IgD-negative memory B cell (primary cell): ENCODE data around the gene AQP12B. TPM values are rescaled to one million over a fixed set of nuclear protein-coding genes. Genes with fewer than 3 reads are reported as not detected.

Experiments used
- H3K27ac Mint-ChIP-seq, 3 donors: one replicate each; pipeline ENCODE4 v1.8.0; 2020 to 2022; ENCODE audit warnings: mild to moderate bottlenecking in 3 of 3, mixed read lengths in 3 of 3, moderate library complexity in 1 of 3
- H3K27me3 Mint-ChIP-seq: one replicate; pipeline ENCODE4 v1.8.0; 2021; ENCODE audit warnings: mixed read lengths
- H3K36me3 Mint-ChIP-seq: one replicate; pipeline ENCODE4 v1.8.0; 2020; ENCODE audit warnings: mild to moderate bottlenecking, mixed read lengths
- H3K4me1 Mint-ChIP-seq, 3 donors: one replicate each; pipeline ENCODE4 v1.8.0; 2020 to 2022; ENCODE audit warnings: mixed read lengths in 3 of 3, mild to moderate bottlenecking in 1 of 3
- H3K4me3 Mint-ChIP-seq, 4 donors: one replicate each; pipeline ENCODE4 v1.8.0; 2020 to 2022; ENCODE audit warnings: mild to moderate bottlenecking in 4 of 4, mixed read lengths in 4 of 4, moderate library complexity in 3 of 4
- H3K9me3 Mint-ChIP-seq, 3 donors: one replicate each; pipeline ENCODE4 v1.8.0; 2020 to 2021; ENCODE audit warnings: mixed read lengths in 3 of 3, mild to moderate bottlenecking in 1 of 3
- polyA plus RNA-seq: library from polyadenylated mRNA; unstranded; fragments of 300-500 nt; fragmentation: Illumina TruSeq; gene quantifications from one replicate; pipeline ENCODE4 v1.2.3, GENCODE V29; 2021

The AQP12B gene
- polyA plus RNA-seq, 1 donor from 2014 or later, result not detected

DNA sequence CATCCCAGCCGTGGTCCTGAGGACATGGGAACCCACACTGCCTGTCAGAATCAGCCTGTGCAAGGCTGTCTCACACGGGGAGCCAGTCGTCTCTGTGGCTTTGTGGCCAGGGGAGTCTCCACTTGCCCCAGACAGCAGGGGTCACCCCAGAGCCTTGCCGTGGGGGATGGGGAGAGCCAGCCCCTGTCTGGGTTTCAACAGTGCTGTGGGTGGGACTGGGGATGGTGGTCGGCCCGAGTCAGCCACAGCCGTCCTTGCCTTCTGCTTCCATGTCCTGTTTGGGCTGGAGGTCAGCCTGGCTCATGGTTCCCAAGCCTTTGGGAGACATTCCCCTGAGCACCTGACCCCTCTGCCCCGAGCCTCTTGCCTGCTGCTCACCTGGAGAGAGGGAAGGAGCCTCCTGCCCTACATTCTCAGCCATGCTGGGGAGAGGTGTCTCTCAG is 37.8 kb downstream of the AQP12B start:
- H3K9me3 Mint-ChIP-seq, result no peaks in the 10 kb centered on the region
- no peak overlapping the region for H3K4me3 Mint-ChIP-seq
- peaks cover 0 to 2% (median 2%) of the 10 kb centered on the region in 3 donors for H3K4me1 Mint-ChIP-seq
- peaks cover 22% of the 10 kb centered on the region for H3K27me3 Mint-ChIP-seq
- H3K27ac Mint-ChIP-seq, result no peak overlapping the region
- no peaks in the 10 kb centered on the region for H3K36me3 Mint-ChIP-seq

DNA sequence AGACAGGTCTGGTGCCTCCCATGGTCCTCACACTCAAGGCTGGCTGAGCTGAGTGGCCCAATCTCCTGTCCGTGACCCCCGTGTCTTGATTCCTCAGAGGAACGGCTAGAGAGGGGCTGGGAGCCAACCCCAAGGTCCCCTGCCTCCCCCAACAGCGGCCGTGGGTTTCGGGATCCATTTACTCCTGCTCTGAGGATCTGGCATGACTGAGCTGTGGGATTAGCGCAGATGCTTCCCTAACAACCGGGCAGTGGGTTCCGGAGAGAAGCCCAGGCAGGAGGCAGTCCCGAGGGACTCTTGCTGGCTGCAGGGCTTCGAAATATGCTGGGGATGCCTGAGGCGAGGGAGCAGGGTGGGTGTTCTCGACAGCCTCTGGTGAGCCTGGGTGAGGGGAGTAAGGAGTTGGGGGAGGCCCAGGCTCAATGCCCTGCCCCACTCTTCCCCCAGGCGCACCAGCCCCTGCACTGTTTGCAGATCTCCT is 38.5 kb downstream of the AQP12B start:
- peaks cover 0 to 2% (median 2%) of the 10 kb centered on the region in 3 donors for H3K4me1 Mint-ChIP-seq
- no peaks in the 10 kb centered on the region for H3K36me3 Mint-ChIP-seq
- no peak overlapping the region for H3K27ac Mint-ChIP-seq
- no peak overlapping the region for H3K4me3 Mint-ChIP-seq
- no peaks in the 10 kb centered on the region for H3K9me3 Mint-ChIP-seq
- peaks cover 17% of the 10 kb centered on the region for H3K27me3 Mint-ChIP-seq

DNA sequence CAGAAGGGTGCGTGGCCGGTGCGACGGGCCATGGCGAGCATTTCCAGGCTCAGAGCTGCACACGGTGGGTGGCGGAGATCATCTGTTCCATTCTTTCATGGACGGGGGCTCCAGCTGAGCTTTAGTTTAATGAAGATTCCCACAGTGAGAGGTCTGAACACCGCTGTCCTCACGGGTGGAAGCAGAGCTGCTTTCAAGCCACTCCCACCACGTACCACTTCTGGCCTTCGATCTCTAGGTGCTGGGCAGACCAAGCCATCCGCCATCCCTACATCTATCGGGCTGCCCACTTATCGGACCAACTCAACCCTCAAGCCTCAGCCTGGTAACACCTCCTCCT is 38.9 kb downstream of the AQP12B start:
- Mint-ChIP-seq H3K27ac (no peak overlapping the region), H3K36me3 (no peaks in the 10 kb centered on the region), H3K27me3 (peaks cover 12% of the 10 kb centered on the region), H3K4me1 (peaks cover 0 to 2% (median 2%) of the 10 kb centered on the region in 3 donors), H3K9me3 (no peaks in the 10 kb centered on the region), H3K4me3 (no peak overlapping the region)

DNA sequence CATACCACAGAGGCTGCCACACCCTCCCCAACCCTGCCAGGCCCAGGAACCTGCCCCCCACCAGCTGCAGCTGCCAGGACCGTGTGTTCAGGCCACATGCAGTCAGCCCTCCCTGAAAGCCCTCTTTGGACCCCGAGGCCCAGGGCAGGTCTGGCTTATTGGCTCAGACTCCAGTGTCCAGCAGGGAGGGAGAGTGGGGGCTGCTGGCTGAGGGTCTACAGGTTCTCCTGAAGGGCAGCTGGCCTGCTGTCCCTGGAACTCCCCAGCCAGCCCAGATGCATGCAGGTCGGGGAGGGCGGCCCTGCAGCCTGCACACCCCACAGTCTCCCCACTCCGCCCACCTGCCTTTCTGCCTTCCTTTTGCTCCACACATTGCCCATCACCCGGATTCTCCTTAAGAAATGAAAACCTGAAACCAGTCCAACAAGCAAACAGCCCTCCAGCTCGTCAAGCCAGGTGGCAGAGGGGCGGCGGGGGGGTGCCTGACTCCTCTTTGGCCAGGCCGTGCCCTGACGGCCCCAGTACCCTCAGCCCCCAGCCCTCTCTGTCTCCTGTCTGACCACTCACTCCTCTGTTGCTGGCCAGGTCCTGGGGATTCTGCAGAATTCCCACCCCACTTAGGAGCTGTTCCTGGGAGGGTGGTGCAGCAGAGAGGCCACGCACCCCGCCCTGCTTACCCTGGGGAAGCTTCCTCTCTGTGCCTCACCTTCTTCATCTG is 39.4 kb downstream of the AQP12B start:
- no peak overlapping the region for H3K27ac Mint-ChIP-seq
- no peak overlapping the region for H3K4me3 Mint-ChIP-seq
- no peaks in the 10 kb centered on the region for H3K36me3 Mint-ChIP-seq
- H3K27me3 Mint-ChIP-seq, result peaks cover 12% of the 10 kb centered on the region
- peaks cover 0 to under 1% (median 0%) of the 10 kb centered on the region in 3 donors for H3K9me3 Mint-ChIP-seq
- peaks cover 0 to 2% (median 2%) of the 10 kb centered on the region in 3 donors for H3K4me1 Mint-ChIP-seq

DNA sequence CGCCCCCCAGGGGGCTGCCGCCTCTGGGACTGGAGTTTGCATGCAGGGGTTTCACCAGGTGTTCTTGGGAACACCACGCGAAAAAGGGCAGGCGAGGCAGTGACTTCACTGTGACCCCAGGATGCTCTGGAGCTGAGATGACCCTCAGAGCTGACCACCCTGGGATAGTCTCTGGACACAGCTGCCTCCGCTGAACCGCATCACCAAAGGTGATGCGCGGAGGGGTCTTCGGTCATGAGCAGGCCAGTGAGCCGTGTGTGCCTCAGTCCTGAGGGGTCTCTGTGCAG is 39.9 kb downstream of the AQP12B start:
- Mint-ChIP-seq H3K9me3 (peaks cover 0 to 3% (median 0%) of the 10 kb centered on the region in 3 donors), H3K27ac (no peak overlapping the region), H3K4me1 (peaks cover 0 to 2% (median 2%) of the 10 kb centered on the region in 3 donors), H3K27me3 (peaks cover 8% of the 10 kb centered on the region), H3K36me3 (no peaks in the 10 kb centered on the region), H3K4me3 (no peak overlapping the region)

DNA sequence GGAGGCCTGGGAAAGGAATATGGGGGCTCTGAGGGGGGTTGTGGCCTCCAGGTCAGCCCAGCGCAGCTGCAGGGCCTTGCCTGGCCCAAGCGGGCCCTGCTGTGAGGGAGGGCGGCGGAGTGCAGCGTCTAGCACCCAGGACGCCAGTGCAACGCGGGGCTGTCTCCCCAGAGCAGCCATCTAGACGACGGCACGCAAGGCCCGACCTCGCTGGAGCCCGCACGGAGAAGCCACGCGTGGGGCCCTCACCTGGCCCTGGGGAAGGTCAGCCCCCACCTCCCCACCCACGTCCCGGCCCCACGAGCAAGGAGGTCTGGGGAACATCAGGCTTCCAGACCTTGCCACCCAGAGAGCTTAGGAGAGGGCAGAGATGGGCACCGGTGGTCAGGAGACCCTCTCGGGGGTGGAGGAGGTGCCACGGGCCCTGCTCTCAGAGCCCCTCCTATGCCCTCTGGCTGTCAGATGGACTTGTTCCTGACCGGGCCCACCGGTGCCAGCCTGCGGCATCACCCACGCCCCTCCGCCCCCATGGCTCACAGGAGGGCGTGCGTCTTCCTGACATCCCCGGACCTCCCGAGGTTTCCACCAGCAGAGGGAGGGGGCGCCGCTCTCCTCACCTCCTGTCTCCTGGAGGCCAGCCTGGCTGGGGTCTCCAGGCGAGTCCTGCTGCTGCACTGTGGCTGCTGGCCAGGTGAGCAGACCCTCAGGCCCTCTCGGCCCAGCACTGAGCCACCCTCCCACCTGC is 40.5 kb downstream of the AQP12B start:
- no peak overlapping the region for H3K4me3 Mint-ChIP-seq
- peaks cover 0 to 2% (median 2%) of the 10 kb centered on the region in 3 donors for H3K4me1 Mint-ChIP-seq
- H3K27ac Mint-ChIP-seq, result no peak overlapping the region
- peaks cover 4% of the 10 kb centered on the region for H3K27me3 Mint-ChIP-seq
- no peaks in the 10 kb centered on the region for H3K36me3 Mint-ChIP-seq
- peaks cover 0 to 3% (median 0%) of the 10 kb centered on the region in 3 donors for H3K9me3 Mint-ChIP-seq

DNA sequence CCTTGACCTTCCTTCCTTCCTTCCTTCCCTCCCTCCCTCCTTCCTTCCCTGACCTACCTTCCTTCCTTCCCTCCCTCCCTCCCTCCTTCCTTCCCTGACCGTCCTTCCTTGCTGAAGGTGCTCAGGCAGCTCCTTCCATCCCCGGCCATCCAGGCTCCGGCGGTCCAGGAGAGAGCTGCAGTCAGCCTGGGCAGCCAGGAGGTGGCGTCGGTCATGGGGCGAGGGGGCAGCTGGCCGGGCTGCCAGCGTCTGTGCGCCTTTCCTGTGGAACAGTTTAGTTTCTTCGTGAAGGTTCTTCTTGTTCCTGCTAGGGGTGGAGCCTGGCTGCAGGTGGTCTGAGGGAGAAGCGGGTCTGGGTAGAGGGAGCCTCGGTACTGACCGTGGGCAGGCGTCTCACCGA is 41.7 kb downstream of the AQP12B start:
- Mint-ChIP-seq H3K9me3 (peaks cover 0 to 3% (median 0%) of the 10 kb centered on the region in 3 donors), H3K27me3 (no peaks in the 10 kb centered on the region), H3K4me3 (no peak overlapping the region), H3K4me1 (no peaks in the 10 kb centered on the region), H3K36me3 (no peaks in the 10 kb centered on the region), H3K27ac (no peak overlapping the region)

DNA sequence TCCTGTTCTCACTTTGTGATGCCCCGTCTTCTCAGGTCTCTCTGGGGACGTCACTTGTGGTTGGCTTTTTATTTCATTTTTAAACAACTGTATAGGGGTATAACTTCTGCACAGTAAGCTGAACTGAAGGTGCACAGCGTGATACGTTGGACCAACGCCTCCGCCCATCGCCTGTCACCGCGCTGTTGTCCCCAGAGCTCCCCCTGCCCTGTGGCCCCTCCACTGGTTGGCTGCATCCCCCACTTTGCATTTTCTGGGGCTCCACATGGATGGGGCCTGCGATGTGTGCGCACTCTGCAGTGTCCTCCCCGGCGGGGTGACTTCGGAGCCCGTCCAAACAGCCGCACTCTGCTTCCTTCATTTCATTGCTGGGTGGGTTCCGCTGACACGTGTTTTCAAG is 43.1 kb downstream of the AQP12B start:
- no peak overlapping the region for H3K4me3 Mint-ChIP-seq
- H3K27ac Mint-ChIP-seq, result no peak overlapping the region
- no peaks in the 10 kb centered on the region for H3K4me1 Mint-ChIP-seq
- H3K27me3 Mint-ChIP-seq, result peaks cover under 1% of the 10 kb centered on the region
- H3K36me3 Mint-ChIP-seq, result no peaks in the 10 kb centered on the region
- H3K9me3 Mint-ChIP-seq, result peaks cover 0 to 6% (median 3%) of the 10 kb centered on the region in 3 donors

DNA sequence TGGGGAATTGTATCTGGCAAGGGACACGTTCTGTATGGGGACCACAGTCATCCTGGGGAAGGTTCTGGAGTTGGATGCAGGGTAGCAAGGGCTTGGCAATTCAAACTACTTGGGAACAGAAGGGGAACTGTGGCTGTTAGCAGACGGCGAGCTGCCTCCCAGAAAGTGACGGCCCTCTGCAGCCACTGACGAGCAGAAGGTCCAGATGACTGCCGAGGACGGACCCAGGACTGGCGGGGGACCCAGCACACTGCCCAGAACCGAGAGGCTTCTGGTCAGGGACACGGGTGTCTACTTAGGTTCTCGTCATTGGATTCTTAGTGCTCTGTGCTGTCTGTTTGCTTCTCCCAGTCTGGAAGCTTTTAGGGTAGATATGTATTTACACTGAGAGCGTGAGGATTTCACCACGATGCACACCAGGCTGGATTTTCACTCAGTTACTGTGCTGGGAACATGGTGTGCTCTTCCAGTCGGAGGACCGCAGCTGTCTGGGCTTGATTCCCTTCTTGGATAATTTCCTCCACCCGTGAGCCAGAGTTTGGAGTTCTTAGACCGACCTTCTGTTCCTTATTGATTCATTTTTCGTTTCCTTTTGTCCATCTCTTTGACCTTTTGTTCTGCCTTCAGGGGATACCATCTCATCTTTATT is 44.0 kb downstream of the AQP12B start:
- Mint-ChIP-seq H3K27me3 (peaks cover 2% of the 10 kb centered on the region), H3K4me1 (no peaks in the 10 kb centered on the region), H3K9me3 (peaks cover 0 to 13% (median 10%) of the 10 kb centered on the region in 3 donors), H3K27ac (peak overlapping the region in 1 of 3 donors; percentile 16), H3K36me3 (peaks cover 2% of the 10 kb centered on the region), H3K4me3 (no peak overlapping the region)

DNA sequence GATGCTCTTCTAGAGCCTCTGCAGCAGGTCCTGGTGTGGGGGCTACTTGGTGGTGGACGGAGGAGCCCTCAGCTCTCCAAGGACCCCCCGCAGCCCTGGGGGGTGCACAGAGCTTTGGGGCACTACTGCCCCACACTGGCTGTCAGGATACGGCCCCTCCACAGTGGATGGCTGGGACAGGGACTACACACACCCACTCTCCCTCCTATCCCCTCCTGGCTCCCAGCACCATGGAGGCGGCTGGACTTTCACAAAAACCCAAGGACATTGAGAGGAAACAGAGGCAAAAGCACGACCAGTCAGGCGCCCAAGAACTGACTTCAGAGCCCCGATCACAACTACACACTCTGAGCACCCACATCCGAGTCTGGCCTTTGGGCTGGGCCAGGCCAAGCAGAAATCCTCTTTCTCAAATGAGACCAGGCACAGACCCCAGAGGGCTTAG is 44.8 kb downstream of the AQP12B start:
- Mint-ChIP-seq H3K4me3 (no peak overlapping the region), H3K27me3 (peaks cover 2% of the 10 kb centered on the region), H3K27ac (peak overlapping the region in 1 of 3 donors; percentile 16), H3K4me1 (no peaks in the 10 kb centered on the region), H3K9me3 (peaks cover 0 to 19% (median 17%) of the 10 kb centered on the region in 3 donors), H3K36me3 (peaks cover 6% of the 10 kb centered on the region)

DNA sequence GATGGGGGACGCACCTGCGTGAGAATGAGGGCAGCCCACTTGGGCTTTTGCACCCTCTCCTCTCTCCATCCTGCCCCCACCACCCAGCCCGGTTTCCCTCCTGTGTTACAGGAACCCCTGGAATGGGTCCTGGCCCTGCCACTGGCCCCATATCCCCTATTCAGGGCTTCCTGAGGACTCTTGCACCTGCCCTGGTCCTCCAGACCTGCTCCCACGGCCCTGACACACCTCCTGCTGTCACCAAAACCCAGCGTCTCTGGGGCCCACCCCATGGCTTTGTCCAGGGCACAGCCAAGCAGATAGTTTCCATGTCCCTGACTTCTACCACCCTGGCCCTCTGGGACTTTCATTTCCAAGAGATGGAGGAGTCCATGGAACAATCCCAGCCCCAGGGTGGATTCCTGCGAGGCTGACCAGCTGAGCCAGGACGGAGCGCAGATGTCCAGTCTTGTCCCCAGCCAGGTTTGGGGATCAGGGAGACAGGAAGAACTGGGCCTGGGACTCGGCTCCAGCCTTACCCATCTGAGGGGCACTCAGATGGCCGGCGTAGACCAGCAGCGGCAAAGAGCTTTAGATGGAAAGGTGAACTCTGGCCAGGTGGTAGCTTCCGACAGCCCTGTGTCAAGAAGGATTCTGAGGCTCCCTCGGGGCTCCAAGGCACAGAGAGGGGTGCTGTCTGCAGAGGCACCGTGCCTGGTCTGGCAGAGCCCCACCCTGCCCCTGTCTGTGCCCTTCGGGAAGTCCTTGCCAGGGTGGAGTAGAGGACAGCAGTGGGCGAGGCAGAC is 45.4 kb downstream of the AQP12B start:
- Mint-ChIP-seq H3K4me3 (no peak overlapping the region), H3K9me3 (peaks cover 0 to 19% (median 18%) of the 10 kb centered on the region in 3 donors), H3K36me3 (peaks cover 7% of the 10 kb centered on the region), H3K27me3 (peaks cover 2% of the 10 kb centered on the region), H3K4me1 (no peaks in the 10 kb centered on the region), H3K27ac (no peak overlapping the region)

DNA sequence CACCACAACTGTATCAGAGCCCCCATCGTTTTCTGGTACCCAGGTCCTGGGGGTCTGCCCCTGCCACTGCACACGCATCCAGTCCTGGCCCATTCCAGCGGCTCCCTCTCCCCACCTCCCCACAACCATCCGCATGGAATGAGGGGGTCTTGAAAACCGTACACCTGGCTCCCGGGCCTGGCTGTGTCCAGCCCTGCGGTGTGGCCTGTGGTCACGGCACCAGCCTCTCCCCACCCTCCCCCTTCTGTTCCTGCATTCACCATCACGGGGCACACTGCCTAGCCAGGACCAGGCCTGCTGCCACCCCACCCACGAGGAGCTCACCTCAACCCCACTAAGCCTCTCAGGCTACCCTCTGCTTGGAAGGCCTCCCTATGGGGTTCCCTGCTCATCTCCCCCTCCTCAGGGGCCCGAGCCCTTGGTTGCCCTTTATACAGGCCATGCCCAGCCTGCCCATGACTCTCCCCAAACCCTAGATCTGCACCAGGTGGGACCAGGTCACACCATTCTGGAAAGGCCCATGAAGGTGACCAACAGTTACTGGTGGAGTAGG is 46.0 kb downstream of the AQP12B start:
- peaks cover 0 to 19% (median 18%) of the 10 kb centered on the region in 3 donors for H3K9me3 Mint-ChIP-seq
- H3K27ac Mint-ChIP-seq, result no peak overlapping the region
- H3K4me3 Mint-ChIP-seq, result no peak overlapping the region
- no peaks in the 10 kb centered on the region for H3K4me1 Mint-ChIP-seq
- H3K36me3 Mint-ChIP-seq, result peaks cover 7% of the 10 kb centered on the region
- H3K27me3 Mint-ChIP-seq, result peaks cover 2% of the 10 kb centered on the region

DNA sequence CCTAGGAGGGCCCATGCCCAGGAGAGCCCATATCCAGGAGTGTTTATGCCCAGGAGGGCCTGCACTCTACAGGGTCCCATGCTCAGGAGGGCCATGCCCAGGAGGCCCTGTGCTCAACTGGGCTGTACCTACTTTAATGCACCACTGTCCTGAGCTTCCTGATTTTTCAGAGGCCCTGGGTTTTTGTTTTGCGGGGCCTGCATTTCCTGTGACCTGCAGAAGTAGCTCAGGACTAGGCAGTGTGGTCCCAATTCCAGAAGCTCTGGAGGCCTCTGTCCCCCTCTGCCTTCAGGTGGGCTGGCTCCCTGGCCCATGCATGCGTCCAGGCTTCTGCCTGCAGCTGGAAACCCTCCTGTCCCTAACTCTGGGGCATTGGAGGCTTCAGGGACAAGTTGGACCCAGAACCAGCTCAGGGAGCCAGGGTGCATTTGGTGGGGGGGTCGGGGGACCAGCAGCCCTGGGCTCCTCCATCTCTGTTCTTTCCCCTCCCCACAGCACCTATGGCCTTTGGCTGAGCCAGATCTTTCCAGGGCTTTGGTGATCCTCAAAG is 46.6 kb downstream of the AQP12B start:
- H3K27ac Mint-ChIP-seq, result no peak overlapping the region
- H3K4me1 Mint-ChIP-seq, result no peaks in the 10 kb centered on the region
- H3K36me3 Mint-ChIP-seq, result peaks cover 7% of the 10 kb centered on the region
- H3K4me3 Mint-ChIP-seq, result no peak overlapping the region
- peaks cover 0 to 19% (median 18%) of the 10 kb centered on the region in 3 donors for H3K9me3 Mint-ChIP-seq
- H3K27me3 Mint-ChIP-seq, result peaks cover 2% of the 10 kb centered on the region
